GM19351 (cell line): ENCODE data around the gene MICALL2.

ENCODE experiments used
- ATAC-seq: cut with Tn5 transposase; IDR thresholded peaks from one replicate; pipeline ENCODE4 v1.9.1; 2021; ENCODE audit warnings: mild to moderate bottlenecking, moderate library complexity; ENCODE audit not compliant: unreplicated experiment

Gene MICALL2

DNA sequence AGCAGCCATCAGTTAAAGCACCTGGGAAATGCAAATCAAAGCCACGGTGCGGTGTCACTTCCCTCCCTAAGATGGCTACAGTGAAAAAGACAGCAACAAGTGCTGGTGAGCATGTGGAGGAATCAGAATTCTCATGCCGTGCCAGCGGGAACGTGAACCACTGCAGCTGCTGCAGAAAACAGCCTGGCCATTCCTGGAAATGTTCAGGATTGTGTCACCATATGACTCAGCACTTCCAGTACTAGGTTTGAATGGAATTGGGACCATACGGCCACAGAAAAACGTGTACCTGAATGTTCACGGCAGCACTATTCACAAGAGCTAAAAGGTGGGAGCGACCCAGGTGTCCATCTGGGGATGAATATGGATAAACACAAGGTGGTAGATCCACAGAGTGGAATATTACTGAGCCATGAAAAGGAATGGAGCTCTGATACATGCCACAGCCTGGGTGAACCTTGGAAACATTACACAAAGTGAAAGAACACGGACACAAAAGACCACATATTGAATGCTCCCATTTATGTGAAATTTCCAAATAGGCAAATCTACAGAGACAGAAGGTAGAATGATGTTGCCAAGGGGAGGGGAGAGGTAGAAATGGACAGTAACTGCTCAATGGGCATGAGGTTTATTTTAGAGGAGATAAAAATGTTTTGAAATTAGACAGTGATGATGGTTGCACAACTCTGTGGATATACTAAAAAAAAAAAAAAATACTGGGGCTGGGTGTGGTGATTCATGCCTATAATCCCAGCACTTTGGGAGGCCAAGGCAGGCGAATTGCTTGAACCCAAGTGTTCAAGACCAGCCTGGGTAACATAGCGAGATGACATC lies 61.6 kb downstream of the MICALL2 start:
- ATAC-seq = no peak

DNA sequence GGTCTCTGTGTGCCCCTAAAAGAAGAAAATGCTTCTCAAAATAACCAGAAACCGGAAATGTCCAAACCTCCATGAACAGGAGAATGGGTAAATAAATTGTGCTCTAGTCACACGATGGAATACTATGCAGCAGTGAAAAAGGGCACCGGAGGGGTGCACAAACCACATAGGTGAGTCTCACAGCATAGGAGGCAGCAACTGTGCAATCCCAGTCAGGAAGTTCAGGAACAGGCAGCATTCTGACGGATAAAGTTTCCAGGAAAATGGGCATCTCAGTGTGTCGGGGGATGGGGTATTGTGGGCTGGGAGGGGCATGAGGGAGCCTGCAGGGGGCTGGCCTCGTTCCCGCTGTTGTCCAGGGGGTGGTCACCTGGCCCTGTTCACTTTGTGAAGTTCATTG lies 63.1 kb downstream of the MICALL2 start:
- ATAC-seq = no peak

DNA sequence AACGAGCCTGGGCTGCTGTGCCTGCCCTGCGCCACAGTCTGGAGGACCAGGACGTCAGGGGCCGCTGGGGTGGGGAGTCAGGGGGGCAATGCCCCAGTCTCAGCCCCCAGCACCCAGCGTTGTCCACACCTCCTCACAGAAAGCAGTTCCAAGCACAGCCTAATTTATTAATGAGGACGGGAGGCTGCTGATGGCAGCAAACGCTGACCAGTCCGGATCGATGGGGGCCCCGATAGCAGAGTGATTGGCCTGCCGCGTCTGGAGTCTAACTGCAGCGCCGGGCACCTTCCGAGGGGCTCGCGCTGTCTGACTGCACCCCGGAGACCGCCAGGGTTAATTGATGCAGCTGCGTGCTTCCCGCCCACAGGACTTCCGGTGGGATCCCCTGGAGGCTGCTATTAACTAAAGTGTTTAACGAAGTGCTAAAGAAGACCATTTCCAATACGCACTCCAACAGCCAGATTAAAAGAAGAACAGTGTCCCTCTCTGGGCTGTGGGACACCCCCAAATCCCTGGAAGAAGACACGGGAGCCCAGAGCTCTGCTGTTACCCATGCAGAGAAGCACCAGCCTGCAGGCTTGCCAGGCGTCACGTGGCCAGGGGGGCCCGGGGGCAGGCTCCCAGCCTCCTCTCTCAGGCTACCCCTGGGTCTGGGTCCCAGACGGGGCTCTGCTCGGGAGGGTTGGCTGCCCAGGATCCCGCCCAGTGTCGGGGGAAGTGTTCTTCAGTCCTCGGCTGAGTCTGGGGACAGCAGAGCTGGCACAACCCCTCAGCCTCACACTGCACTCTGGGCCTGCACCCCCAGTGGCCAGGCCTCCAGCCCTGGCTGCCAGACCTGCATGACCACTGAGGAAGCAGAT lies 63.8 kb downstream of the MICALL2 start:
- no peak for ATAC-seq

DNA sequence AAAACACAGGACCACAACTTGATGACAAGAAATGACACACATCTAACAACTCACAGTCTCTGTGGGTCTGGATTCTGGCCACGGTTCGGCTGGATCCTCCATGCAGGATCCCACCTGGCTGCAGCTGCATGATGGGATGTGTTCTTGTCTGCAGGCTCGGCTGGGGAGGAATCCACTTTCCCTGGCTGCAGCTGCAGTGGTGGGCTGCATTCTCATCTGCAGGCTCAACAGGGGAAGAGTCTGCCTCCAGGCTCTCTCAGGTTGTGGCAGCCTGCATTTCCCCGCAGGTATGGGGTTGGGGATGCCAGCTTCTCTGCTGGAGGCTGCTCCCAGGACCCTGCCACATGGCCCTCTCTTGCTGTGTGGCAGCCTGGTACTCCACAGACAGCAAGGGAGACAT lies 64.9 kb downstream of the MICALL2 start:
- ATAC-seq = no peak

DNA sequence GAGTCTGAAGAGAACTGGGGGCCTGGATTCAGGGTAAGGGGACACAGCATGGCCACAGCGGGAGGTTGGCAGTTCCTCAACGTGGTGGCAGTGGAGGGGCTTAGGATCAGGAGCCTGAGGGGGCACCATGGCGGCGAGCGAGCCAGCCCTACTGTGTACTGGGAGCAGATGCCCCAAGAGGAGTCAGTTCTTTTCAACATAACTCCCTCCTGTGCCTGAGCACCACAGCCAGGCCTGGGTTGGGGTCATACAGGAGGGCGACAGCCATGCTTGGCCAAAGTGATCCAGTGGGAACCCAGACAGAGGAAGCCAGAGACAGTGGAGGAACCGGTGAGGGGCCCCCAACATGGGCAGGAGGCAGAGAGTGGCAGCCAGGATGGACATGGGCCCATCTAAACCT lies 65.8 kb downstream of the MICALL2 start:
- ATAC-seq = no peak

DNA sequence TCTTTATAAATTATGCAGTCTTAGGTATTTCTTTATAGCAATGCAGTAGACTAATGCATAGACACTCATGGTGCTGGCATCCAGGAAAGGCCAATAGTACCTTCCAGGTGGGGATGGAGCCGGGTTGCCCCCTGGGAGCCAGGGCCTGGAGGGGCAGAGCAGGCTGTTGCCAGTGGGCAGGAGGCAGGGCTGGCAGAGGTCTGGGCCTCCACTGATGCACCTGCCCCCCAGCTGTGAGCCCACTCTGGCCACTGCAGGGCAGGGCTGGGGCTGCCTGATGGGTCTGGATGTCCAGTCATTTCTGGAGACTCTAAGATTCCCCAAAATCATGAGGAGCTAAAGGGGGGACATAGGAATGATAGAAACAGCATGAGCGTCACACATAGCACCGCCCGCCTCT lies 66.7 kb downstream of the MICALL2 start:
- no peak for ATAC-seq

DNA sequence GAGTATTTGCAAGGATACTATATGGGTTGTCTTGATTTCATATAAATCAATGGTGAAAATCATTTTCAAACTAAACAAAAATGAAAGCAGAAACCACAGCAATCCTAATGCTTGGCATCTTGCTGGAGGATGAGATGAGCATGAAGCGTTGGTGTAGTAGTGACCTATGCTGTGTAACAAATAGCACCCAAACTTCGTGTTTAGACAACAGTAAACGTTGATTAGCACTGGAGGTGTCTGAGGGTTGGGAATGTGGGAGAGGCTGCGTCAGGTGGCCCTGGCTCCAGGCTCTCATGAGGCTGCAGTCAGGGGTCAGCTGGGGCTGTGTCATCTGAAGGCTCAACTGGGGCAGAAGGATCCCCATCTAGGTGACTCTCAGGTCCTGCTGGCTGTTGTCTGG lies 67.8 kb downstream of the MICALL2 start:
- ATAC-seq = no peak

DNA sequence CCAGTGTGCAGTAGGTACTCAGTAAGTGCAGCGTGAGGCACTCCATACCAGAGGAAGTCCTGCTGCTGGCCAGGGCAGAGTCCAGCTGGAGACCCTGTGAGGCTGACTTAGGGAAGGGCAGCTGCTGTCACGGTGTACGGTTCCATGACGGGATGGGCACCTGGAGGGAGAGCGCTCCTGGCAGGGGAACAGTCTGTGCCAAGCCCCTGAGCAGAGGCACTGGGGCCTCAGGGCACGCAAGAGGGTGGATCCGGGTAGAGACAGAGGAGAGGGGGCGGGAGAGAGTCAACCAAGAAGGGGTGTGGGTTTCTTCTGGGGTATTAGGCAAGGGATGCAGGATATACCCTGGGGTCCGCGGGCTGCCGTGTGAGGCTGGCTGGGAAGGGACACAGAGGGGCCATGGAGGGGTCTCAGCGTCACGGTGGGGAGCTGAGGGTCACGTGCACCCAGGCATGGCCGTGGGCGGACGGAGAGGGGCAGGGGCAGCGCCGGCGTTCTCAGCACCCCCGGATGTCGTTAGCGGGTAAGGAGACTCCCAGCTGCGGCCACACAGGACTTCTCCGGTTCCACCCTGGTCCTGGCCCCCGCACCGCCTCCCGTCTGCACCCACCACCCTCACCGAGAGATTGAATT lies 70.5 kb downstream of the MICALL2 start:
- no peak for ATAC-seq

DNA sequence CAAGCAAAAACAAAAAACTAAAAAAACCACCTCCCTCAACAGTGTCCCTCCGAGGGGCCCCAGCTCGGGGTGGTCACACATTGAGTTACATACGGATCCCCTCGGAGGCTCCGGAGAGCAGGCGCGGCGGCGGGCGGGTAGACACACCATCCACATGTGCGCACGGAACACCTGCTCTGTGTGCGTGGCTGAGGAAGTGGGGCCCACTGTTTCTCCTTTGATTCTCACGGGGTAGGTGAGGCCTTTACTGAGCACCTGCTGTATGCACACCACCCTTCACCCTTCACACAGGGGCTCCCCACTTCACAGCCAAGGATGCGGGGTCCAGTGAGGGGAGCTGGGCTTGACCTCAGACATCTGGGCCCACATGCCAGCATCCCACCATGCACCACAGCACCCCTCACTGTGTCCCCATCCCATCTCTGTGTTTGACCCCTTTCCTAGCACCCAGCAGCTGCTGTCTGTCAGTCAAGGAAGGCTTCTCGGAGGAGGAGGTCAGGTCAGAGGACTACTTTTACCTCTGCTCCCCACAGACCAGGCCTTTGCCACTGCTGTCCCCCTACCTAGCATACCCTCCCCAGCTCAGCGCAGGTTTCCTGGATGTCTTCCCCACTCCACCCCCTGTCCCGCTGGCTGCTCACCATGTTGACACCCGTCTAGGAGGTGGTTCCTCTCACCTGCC lies 71.1 kb downstream of the MICALL2 start:
- ATAC-seq = no peak

DNA sequence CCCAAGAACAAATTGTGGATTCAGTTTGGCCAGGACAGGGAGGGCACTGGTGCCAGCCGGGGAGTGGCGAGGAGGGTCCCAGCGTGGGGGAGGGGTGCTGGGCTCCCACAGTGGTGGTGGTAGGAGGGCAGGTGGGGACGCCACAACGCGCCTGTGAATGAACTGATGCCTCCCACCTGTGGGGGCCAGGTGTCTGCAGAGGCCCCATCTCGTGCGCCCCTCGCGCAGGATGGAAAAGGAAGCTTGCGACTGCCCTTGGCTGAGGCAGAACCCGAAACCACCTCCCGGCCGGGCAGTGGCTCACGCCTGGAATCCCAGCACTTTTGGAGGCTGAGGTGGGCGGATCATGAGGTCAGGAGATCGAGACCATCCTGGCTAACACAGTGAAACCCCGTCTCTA lies 72.0 kb downstream of the MICALL2 start:
- no peak for ATAC-seq

DNA sequence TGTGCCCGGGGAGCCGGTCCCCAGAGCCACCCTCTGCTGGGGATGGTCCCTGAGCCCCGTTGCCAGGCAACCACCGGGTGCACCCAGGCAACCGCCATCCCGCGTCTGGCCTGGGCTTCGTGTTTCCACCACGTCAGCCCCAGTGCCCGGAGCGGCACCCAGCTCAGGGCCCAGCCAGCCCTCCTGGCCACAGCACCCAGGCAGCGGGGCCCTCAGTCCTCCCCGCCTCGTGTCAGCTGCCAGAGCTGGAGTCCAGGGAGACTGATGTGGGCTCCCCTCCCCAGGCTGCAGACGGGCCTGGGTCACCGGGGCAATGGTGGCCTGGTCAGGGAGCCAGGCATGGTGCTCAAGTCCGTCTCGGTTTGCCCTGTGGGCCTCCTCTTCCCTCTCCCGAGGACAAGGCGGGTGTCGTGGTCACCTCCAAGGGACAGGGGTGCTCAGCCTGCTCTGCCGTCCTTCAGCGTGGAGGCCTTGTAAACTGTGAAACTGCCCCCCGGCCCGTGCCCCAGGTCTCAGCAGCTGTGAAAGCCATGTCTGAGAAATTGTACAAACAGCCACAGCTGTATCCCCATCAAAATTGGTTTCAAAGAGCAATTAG lies 72.5 kb downstream of the MICALL2 start:
- ATAC-seq = no peak

DNA sequence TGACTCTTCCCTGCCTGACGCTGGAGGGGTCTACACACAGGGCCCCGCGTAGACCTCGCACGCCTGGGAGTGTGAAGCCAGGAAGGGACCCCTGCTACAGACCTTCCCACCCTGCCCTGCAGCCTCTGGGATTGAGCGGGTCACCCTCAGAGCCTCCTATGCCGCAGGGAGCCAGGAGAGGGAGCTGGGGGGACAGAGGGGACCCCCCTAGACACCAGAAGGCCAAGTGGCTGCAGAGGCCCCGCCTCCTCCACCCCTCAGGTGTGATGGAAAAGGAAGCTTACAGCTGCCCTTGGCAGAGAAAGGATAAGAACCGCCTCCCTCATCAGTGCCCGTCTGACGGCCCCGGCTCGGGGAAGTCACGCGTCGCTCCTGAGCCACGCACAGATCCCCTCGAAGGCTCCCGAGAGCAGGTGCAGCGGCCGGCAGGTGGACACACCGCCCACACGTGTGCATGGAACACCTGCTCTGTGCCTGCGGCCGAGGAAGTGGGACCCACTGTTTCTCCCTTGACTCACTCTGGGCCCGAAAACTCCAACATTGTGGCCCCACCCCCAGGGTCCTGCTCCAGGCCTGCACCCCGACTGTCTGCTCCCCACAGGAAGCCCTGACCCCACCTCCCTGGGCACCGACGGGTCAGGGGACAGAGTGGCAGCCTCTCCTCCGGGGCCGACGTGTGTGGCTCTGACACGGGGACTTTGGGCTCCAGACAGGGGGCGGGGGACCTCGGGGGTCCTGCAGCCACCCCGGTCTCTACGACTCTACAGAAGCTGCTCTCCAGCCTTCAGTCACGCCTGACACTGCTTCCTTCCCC lies 73.3 kb downstream of the MICALL2 start:
- ATAC-seq = no peak

DNA sequence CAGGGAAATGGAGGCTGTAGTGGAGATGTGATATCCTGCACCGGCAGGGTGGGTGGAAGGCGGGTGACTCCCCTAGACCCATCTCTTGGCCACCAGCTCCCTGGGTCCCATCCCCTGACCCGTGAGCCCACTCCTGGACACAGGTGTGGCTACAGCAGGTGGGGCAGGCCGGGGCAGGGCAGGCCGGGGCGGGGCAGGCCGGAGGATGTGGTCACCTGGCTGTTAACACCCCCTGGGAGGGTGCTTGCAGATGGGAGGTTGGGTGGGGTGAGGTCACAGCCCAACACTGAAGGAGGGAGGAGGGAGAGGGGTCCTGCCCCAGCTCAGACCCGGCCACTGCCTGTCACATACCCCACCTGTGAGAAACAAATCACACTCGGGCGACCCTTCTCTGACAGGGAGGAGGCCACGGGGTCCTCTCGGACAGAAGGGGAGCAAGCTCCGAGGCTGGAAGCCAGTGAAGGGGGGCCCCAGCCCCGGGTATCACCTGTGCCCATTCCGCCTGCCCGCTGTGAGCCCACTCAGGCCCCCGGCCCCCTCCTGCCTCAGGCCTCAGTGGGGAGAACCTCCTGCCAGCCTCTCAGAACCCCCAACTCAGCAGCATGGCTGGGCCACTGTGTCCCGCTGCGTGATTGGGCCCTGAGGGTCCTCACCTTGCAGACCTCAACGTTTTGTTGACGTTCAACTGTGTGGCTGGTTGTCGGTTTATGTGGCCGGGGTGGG lies 74.0 kb downstream of the MICALL2 start:
- no peak for ATAC-seq
